ENCODE measurements around the gene FEZF2.

Gene FEZF2

DNA sequence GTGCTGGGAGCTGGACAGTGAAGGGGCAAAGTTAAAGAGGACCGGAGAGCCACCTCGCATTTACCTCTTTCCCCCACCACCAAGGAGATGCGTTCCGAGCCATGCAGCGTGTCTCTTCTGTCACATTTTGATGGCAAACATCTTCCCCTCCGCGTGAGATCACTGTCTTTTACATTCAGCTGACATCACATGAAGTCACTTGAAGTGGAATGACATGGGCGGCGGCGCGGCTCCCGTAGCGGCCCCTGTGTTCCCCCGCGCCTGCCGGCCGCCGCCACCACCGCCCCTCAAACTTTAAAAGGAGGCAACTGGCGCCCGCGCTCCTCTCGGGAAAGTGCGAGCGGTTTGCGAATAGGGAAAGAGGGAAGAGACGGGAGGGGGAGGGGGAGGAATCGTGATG is at the start of gene FEZF2:
FEZF2 (minus strand) TSS at position 336 of the 400 bp plus-strand sequence. CDS start 682 bp downstream, outside the sequence.
- no peak for DNase-seq

DNA sequence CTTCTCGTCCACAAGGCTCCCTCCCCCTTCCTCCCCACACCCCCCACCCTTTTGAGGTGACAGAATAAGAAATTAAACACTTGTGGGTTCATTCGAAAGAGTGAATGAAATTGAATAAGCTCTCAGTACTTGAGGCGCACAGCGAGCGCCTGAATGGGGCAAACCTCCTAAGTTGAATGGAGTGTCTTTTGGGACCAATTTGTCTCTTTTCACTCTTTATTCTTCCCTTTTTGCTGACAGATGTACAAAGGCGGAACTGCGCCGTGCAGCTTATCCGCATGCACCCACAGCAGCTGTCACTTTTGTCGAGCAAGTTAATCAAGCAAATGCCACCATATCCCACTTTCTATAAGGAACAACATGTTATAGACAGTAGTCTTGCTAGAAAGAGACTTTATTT is 47.9 kb upstream of the FEZF2 start:
- DNase-seq = no peak

DNA sequence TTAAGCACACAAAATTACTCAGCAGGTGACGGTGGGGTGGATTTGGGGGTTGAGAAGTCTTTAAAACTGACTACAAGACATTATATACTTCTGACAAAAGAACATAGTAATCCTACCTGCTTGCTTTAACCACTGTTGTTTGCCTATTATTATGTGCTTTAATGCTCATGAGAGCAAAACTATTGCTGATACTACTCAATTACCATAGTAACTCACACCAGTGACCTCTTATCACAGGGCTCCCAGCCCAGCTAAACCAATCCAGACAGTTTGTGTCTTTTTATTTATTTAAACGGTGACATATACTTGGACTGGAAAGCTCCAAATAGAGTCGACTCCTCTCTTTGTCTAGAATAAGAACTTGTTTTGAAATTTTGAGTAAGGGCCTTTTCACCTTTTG is 42.8 kb upstream of the FEZF2 start:
- no peak for DNase-seq

DNA sequence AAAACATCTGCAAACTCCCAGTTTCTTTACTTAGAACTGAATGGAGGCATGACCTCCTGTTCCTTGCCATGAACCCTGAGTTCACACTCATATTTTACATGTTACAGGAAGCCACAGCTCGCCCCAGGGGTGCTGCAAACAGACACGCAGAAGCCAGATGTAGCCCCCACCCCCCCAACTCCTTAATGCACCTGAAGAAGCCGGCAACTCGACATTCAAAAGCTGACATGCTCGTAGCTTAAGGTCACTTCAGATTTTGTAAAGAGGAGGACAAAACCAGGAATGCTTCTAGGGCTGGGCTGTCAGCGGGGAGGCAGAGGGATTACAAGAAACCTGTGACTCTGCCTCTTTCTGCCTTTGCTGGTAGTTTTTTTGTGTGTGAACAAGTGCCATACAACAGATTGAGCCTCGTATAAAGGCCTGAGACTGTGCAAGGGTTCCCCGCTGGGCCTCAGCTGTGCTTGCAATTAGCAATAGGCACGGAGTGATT is 42.0 kb upstream of the FEZF2 start:
- DNase-seq = no peak

DNA sequence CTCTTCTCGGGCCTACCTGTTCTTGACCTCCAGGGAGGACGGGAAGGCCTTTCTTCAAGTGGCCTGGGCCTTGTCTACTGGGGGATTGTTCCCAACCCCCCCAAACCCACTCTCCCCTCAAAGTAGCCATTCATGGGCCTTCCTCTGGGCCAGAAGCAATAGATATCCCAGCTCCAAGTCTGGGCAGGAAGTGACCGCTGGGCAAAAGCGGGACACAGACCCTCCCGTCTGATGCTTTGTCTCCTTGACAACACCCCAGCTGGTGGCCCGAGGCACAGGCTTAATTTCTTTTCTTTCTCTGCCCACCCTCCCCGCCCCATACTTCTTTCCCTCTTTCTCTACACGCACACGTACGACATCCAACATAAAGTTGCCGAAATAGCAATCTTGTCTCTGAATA is 41.4 kb upstream of the FEZF2 start:
- no peak for DNase-seq

DNA sequence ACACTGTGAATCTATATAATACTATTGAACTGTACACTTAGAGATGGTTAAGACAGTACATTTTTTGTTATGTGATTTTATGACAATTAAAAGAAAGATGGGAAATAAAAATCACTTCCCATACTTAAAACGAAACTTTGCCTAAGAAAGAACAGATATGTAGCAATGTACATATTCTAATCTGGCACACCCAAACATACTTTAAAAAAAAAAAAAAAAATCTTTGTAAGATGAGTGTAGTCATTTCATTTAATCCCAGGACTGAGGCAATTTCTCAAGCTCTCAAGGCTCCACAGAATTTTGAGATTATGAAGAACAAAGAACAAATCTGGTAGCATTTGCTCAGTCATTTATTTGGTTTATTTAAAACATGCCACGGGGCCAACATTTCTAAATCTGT is 40.3 kb upstream of the FEZF2 start:
- no peak for DNase-seq

DNA sequence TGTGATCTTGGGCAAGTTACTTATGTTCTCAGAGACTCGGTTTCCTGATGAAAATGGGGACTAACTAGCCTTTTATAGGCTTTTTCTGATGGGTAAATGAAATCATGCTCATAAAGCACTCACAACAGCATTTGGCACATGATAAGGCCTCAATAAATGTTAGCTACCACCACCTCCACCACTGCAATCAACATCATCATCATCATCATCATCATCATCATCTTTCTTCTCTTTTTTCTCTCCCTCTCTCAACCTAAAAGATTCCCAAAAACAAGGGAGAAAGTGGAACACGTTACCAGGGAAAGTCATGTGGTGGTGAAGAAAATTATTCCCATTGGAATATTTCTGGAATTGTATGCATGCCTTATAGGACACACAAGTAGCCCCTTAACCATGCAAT is 33.6 kb upstream of the FEZF2 start:
- no peak for DNase-seq

DNA sequence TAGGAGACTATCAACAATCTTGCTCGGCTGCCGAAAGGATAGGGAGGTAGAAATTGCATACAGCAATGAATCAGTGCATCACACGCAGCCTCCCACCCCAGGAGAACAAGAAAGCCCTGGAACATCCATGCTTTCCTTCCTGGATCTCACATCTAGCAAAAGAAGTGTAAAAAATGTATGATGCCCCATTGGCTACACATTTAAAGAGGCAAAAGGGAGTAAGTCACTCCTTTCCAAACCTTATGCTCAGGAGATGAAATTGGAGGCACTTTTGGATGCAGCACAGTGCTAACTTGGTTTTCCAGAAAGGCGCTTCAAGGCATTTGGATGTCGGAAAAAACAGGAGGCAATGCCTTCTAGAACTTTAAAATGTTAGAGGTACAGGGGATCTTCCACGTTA is 32.2 kb upstream of the FEZF2 start:
- no peak for DNase-seq

DNA sequence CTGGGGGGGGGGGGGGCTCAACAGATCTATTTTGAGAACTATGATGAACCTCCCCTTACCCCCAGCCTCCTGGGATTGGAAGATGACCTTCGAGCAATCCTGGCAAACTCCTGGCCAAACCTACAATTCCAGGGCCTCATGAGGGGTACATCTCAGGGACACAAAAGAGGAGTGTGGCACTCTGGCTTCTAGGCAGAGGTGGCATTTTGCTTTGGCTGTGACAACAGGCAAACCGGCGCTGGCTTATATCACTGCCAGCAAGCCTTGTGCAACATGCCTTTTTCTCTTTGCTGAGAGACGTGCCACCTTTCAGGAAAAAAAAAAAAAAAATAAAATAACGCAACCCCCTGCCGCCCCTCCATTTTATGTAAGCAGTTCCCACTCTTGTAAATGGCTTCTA is 31.8 kb upstream of the FEZF2 start:
- no peak for DNase-seq

DNA sequence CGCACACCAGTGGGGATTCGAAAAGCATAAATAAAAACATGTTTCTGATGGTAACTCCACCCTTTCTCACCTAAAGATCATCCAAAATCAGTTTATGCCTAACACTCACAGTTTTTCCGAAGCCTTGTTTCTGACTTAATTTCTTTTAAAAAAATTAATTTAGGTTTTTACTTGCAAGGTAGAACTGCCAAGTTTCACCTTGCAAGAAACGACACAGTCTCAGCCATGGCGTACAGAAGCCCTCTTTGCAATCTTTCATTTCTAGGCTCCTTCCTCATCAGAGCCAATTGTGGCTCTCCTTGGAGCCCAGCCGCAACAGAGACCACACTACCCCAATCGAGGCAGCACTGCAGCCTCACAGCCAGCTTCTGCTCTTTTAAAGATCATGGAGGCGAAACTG is 31.0 kb upstream of the FEZF2 start:
- no peak for DNase-seq

DNA sequence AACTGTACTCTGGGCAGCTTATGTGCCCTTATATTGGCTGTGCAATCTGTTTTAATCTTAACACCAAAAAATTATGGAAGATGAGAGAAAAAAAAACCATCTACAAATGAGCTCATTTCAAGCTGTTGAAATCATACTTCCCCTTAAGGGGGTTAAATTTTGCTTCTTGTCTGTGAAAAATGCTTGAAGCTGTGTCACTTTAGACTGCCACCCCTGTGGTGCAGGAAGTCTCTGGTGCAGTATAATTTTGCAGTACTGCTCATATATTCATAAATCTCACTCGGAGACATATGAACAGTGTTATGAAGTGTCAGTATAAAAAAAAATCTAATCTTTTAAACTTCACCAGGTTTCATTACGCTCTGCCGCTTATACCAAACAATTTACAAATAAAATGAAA is 30.4 kb upstream of the FEZF2 start:
- no peak for DNase-seq

DNA sequence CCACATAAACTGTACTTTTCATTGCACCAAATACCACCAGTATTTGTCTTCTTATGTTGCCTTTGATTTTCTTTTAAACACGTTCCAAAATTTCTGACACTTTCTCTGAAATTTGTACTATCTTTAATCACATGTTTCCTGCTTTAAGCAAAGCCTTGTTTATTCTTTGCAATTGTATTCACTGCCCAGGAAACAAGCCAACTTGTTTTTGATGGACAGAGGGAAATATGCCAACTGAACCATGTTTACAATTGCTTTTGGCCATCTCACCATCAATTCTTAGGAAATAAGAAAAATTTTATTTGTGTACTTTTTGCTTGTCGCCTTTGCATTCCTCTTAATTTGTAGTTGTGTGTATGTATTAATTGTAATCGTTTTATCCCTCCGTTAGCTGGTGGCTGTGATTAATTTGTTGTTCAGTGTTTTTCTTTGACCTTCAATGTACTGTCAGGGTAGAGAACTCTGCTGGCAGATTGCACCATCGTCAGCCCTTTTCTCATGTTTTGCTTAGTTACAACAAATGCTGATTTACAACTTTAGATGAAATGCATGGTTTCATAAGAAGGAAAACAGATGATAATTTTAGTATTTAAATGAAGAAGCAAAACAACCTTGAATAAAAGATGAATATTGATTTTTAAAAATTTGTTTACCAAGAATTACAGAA is 19.4 kb upstream of the FEZF2 start:
- DNase-seq = no peak

DNA sequence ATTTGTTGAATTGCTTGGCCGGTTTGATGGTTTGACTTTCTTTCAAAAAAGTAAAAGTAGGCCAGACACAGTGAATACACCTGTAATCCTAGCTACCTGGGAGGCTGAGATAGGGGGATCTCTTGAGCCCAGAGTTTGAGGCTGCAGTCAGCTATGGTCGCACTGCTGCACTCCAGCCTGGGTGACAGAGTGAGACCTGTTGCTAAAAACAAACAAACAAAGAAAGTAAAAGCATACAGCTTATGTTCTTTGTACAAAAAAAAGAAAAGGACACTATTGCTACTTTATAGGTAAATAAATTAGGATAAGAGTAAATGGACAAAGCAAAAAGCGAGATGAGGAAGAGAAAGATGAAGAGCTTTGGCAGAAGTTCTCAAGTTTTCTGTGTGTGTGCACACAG is 13.9 kb upstream of the FEZF2 start:
- no peak for DNase-seq

DNA sequence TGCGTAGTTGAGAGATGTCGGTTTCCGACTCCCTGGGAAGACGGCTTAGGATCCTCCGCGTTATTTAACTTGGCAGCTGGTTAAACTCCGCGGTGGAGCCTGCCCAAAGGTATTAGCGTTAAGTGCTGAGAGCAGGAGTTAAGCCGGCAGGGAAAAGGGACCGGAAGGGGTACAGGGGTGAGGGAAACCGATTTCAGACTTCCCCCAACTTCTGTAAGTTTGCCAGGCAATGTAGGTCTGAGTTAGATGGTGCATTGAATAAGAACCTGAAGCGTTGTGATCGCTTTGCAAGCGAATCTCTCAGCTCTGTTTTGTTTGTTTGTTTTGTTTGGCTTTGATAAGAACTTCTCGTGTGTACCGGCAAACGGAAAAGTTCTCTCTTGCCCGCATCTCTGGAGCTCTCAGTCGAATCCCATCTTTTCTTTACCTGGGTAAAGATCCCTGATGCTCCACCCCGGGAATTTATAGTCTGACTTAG is 6.0 kb upstream of the FEZF2 start:
- DNase-seq = no peak

DNA sequence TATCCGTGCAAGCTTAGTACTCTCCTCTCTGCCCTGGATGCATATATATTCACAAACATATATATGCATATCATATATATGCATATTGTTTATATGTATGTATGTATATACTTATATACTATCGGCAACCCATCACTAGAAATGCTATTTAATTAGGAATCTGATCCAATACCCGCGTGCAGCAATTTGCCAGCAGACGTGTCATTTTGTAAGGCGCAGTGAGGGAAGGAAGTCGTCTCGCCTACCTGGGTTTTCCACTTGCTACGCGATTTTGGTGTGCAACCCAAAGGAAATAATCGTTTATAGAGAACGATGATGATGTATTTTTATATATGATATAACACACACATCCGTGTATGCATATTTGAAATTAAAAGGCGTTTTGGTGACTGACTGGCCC is 5.6 kb upstream of the FEZF2 start:
- DNase-seq = no peak

DNA sequence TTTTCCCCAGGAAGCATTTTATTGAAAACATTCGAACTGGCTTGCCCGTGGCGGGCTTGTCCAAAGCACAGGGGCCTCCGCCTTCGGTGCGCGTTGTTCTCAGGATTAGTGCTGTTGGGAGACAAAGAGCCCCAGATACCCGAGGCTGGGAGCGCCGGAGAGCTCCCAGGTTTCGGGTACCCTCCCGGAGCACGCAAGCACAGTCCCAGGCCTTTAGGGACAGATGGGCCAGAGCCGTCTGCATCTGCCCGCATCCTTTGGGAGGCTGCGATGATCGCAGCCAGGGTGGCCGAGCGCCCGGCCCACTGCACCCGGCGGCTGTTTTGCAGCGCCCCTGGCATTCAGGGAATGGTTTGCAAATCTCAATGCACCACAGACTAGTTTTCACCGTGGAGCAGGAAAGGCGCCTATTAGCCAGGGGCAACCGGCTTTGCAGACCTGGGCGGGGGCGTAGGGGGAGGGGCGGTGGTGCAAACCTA is 5.0 kb upstream of the FEZF2 start:
- DNase-seq = no peak

DNA sequence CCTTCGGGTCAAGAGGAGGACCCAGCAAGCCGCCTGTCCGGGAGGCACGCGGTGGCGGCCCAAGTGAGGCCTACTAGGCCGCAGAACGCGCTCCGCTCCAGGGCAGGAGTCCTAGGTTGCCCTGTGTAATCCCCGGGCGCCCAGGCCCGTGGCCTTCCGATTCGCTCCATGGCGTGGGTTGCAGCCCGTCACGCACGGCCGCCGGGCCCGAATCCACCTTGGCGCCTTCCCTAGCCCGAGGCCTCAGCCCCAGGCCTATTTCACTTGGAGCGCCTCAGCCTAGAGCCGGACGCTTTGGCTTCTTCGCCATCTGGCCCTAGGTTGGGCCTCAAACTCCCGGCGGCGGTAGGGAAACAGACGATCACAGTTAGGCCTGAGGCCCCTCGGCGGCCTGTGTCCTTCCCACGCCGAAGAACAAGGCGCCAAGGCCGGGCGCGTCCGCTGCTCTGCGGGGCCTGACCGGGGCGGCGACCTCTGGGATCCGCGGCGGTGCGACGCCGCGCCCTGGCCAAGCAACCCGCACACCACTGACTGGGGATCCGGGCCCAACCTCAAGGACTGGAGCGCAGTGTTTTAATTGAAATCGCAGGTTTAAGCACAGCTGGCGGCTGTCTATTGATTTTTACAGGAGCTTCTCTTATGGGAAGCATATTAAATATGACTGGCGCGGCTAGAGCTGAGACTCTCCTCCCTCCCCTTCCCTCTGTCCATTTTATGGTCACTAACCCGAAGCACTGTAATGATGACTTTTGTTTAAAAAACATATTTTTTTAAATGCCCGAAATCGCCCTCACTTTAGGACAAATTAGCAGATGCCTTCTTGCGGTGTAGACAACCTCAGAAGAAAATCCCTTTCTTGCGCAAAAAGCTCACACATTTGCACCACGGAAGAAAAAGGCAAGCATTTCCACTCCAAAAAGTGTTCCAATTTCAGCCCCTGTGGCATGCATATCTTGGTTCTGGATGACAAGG is 3.8 kb upstream of the FEZF2 start:
- DNase-seq = no peak

DNA sequence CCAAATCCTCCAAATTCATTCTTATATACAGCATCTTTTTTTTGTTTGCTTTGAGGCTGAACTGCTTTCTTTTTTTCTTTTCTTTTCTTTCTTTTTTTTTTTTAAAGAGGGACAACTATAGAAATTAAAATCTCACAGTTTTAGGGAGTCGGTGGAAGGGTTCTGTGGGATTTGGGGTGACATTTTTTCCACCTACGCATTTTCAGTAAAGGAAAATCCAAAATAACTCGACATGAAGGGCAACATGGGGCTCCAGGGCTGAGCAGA is 3.0 kb upstream of the FEZF2 start:
- DNase-seq = no peak

DNA sequence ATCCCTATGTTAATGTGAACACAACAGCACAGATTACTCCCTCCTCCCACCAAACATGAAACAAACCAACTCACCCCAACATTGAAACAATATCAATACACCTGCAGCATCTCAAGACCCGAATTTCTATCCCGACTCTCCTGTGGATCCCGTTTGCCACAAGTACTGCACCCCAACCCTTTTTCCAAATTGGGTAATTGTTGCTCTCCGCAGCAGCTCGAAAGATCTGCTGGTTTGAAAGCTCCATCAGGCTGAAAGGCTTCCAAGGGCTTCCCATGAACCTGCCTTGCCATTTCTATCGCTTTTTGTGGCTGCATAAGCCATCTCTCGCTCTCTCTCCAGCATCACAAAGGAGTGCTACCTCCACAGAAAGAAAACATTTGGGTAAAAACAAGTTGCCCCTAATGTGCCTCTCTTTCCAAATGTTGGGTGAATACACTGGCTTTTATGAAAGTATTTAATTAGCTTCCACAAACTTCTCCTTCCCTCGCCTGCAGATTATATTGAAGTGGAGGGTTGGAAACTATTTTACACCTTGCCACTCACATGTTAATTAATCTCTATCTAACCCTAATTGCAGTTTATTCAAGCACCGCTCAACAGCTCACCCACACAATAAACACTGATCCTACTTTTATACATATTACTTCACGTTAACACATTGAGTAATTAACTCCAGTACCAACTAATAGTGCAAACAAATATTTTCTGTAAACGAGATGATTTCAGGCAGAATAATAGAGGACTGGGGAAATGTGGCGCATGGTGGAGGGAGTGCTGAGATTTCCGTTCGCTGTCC is 2.5 kb upstream of the FEZF2 start:
- DNase-seq = no peak

DNA sequence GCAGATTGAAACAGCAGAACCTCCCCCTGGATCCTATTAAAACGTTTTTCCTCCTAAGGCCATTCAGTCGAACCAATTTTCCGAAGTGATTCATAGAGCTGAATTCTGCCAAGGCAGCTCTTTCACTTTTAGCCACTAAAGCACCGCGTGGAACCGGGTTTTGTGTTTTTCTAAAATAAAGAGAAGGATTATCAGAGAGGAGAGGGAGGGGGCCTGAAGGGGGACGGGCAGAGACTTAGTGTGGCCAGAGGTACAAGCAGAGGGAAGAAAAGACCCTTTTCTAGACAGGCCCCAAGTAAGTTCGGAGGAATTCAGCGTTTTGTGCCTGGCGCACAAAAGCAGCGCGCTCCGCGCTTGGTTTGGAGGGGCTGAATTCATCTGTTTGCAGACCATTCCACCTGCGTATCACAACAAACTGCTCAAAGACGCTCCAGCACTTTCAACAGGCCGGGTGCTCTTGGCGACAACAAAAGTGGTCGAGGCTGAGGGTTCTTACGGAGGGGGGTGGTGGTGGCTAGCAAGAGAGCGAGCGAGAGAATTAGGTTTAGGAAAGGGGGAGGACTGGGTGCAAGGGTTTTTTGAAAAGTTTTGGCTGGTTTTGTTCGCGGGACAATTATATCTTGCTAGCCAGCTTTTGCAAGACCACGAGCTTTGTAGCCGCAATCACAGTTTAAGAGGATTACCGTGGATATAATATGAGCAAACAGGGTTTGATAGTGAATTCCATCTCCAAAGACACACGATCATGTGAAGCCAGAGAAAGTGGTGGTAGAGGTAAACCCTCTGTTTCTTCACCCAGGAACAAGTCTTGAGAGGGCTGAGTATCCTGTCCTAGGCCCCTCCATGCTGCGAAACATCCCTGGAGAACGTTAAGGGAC is 1.2 kb upstream of the FEZF2 start:
- no peak for DNase-seq

DNA sequence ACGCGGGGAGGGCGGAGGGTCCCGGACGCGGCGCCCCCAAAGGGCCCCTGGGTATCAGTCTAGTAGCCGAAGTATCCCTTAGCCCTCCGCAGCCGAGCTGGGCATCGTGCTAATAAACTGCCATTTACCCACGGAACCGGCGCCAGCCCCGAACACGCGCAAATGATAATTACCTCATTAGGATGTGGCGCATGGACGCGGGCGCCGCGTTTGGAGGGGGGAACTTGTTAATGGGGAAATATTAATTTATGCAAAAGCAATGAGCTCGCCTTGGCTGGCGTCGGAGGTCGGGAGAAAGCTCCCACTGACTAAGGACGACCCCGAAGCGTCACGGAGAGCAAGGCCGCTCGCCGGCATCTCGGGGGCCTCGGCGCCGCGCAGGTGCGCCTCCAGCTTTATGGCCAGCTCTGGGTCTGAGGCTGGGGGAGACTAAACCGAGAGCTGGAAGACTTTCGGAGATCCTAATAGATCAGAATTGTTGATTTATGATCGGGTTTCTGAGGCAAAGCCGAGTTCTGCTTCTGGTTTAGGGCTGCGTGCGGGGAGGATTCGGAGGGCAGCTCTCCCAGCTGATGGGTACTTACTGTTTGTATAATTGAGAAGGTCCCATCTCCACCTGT is 474 bp upstream of the FEZF2 start:
- no peak for DNase-seq

DNA sequence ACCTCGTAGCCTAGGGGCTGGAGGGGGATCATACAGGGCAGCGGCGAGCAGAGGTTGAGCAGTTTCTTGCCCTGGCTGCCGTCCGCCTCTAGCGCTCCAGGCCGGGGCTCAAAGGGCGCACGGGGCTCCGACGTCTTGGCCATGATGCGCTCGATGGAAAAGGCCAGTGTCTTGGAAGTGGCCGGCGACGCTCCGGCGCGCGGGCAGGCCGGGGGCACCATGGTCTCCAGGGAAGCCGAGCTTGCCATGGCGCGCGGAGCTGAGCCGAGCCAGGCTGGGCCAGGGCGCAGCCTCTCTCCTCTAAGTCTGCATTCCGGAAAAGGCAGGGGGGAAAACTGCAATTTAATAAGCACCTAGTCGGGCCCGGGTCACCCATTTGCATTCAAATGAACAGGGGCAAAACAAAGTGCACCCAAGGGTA is 719 bp downstream of the FEZF2 start:
- no peak for DNase-seq
